Measurements from ENCODE around the gene CYP2W1.
A peak's percentile ranks its signal among the peaks of the same experiment; 100 is the strongest.
"Not testable (repeated sequence)": the region's sequence is repeated elsewhere in the genome, so short reads cannot be mapped to it uniquely, and the experiment has no call there.

Gene CYP2W1

DNA sequence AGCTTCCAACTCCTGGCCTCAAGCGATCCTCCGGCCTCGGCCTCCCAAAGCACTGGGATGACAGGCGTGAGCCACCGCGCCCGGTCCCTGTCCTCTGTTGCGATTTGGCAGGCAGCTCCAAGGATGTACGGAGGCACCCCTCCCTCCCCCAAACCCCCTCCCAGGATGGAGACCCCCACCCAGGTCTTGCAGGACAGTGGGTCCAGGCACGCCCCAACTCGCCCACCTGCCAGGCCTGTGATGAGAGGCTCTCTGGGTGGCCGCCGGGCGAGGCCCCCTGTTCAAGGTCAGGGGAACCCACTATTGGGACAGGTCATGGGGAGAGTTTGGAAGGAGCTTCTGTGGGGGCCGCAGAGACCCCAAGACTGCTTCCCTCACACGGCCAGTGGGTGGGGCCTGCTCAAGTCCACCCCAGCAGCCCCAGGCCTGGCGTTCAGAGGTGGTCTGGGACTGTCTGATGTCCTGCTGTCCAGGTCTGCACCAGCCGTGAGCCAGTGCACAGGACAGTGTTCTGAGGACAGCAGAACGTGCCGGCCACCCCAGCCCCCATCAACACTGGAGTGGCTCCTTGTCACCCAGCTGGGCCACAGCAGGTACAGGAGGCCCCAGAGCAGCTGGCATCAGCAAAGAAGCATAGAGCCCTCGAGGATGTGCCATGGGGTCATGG is 31.0 kb upstream of the CYP2W1 start:
- DNase-seq = no peak

DNA sequence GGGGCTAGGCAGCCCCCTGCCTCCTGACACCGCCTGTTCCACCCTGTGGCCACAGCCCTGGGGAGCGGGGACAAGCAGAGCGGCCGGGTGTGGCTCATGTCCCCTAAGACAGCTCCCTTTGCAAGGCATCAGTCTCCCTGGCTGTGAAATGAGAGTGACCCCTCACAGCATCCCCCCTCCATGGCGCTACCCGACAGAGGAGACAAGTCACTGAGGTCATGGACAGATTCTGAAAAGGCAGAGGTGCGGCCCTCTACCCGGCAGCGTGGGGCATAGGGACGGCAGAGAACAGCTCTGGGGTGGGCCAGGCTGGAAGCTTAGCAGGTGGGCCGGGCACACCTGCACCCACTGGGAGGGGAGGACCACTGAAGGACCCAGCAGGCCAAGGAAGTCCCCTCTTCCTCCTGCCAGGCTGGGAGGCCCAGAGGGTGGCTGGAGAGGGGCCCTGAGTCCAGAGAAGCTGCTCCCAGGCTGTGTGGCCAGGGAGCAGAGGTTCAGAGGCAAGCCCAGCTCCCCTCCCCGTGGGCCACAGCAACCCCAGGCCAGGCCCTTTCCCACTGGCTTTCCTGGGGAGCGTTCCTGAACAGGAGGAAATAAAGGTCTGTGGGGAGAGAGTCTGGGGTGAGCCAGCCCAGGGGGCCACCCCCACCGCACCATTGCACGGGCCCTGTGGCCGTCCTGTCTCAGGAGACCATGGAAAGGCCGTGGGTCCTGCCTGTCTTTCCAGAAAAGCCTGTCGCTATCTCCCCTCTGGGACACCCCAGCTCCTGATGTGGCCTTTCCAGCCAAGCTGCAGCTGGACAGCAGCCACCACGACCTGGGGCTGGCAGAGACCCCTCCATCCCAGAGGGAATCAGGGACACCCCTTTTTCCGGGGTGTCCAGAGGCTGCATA is 30.2 kb upstream of the CYP2W1 start:
- no peak for DNase-seq

DNA sequence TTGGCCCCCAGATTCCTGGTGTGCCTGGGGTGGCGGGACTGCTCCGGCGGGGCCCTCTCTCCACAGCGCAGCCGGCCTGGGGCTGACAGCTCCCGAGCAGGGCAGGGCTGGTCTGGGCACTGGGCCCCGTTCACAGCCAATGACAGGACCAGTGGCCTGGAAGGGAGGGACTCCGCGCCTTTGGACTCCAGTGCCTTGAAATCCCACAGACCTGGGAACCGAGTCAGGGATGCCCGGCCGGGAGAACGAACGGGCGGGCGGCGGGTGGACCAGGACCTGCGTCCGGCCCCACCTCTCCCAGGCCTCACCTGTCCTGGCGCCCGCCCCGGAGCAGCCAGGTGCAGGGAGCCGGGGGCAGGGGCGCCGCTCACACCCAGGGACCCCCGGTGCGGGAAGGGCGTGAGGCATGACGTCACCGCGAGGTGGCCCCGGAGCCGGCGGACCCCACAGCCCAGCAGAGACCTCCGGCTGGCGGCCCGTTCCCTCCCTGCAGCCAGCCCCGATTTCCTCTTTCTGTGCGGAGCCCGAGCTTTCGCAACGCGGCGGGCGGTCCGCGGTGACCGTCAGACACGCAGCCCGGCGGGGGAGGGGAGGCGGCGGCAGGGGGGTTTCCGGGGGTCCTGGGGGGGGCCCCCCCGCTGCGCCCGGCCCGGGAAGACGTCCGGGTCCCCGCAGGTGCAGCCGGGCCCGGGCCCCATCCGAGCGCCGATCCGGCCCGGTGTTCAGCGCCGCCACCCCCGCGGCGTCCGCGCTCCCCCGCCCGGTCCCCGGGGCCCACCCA is 29.2 kb upstream of the CYP2W1 start:
- peak; percentile 78 to 92 (median 86) for DNase-seq

DNA sequence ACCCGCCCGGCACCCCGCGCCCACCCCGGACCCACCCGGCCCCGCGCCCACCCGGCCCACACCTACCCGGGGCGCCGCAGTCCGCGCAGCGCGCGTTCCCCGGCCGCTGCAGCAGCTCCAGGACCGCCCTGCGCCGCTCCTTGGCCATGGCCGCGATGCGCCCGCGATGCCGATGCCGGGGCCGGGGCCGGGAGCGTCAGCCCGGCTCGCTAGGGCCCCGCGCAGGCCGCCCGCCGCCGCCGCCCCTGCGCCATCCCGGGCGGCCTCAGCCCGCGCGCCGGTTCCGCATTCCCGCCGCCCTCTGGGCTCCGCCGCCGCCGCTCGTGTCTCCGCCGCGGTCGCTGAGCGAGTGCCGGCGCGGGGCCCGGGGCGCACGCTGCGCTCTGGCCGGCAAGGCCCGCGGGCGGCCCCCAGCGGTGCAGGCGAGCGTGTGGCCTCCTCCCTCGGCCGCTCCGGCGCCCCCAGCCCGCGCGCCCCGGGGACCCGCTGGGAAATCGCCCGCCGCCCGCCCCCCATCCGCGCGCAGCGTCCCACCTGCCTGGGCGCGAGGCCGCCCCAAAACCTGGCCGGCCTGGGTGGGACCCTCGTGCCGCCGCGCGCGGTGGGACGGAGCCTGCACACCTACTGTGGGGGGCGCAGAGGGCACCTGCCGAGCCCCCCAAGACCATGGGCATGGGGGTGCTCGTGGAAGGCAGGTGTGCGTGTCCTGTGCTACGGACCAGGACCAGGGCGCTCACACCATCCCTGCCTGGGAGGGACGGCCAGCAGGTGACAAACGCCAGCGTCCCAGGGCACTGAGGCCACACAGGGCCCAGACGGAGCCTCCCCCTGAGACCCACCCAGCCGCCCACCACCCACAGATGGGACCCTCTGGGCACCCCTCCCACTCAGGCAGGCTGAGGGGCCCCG is 28.4 kb upstream of the CYP2W1 start, which contains the start of gene ADAP1:
Gene ADAP1 (minus strand): TSS at position 351 of the 909 bp plus-strand sequence. CDS start 203 bp downstream, at position 148.
- peak; percentile 79 to 95 (median 90) for DNase-seq

DNA sequence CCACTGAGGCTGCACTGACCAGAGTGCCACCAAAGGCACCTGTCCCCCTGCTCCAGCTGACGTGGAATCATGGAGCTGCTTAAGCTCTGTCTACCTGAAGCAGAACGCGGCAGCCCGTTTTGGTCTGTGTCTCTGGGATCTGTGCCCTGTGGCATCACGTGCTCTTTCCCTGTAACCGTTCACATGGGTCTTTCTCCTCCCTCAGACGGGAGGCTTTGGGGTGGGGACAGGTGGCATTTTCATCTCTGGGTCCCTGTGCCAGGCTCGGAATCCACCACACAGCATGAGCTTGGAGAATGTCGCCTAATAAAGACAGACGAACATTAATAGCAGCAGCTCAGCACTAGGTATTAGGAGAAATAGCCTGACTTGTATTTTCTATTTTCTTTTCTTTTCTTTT is 26.9 kb upstream of the CYP2W1 start:
- DNase-seq = no peak

DNA sequence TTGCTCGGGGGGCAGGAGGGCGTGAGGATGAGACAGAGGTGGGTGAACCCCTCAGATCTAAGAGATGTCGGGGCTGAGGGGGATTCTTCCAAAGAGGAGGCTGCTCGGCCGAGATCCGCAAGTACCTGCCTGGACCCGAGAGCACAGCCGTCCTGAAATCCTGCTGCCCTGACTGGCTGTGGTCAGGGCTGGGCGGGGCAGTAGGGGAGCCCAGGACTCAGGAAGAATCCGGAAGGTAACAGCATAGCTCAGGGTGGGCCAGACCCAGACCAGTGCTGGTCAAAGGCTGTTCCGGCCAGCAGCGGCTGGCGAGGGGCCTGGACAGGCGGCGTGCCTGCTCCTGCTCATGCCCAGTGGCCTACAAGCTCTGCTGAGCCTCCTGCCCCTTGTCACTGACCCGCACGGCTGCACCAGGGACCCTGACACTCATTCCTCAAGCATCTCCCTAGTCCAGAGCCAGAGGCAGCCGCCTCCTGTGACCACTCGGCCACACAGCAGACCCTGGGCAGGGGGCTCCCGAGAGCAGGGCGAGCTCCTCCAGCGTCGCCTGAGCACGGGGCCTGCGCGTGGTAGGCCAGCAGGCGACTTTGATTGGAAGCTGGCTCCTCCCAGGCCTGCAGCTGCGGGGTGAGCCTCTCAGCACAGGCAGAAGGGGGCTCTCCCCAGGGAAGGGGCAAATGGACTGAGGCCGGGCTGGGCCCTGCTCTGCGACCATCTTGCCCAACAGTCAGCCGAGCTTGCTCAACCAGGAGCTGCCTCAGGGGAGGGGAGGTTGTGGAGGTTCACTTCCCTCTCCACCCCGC is 25.4 kb upstream of the CYP2W1 start:
- DNase-seq = peak; percentile 82 to 91 (median 89)

DNA sequence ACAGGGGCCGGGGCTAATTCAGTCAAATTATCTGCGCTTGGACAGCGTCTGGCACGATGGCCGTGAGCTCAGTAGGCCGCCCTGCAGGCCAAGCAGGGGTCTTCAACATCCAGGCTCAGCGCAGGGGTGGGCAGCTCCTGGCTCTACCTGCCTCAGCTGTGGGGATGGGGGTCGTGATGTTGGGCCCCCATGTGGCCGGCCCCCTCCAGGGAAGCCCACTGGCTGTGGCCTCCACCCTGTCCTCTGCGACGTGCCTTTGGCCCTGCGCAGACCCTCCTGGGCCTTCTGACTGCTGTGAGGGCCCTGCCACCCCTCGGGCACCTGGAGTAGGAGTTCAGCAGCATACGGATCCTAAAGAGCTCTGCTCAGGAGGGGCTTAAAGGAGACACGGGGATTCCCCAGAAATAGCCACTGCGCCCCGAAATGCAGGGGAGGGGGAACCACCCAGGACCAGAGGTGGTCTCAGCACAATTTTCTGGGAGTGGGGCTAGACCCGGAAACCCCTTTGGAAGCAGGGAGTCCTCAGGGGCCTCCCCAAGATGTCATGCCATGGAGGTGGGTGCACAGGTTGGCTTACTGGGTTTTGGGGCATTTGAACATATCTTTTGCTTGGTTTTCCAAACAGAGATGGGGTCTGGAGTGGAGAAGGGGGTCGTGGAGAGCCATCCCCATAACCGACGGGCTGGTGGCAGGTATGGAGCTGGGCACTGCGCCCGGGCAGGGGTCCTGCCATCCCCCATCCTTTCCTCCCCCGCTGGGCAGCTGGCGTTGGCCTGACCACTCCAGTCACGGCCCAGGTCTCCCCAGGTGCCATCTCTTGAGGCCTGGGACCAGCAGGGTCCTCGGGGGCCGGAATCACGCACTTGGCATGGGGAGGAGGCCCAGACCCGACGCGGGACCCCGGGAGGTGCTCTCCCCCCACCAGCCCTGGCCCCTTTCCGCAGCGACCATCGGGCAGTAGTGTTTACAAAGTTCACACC is 24.5 kb upstream of the CYP2W1 start:
- DNase-seq = no peak

DNA sequence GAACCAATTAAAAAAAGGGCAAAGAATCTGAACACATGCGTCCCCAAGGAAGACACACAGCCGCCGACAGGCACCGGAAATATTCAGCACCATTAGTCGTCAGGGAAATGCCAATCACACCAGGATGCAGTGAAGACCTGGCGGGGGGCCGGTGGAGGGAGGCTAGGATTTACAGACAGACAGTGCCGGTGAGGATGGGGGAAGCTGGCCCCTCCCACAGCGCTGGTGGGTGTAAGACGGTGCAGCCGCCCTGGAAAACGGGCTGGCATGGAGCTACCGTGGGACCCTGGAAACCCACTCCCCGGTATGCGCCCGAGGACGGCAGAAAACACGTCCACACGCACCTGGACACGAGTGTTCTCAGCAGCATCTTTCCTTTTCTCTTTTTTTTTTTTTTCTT is 23.7 kb upstream of the CYP2W1 start:
- no peak for DNase-seq

DNA sequence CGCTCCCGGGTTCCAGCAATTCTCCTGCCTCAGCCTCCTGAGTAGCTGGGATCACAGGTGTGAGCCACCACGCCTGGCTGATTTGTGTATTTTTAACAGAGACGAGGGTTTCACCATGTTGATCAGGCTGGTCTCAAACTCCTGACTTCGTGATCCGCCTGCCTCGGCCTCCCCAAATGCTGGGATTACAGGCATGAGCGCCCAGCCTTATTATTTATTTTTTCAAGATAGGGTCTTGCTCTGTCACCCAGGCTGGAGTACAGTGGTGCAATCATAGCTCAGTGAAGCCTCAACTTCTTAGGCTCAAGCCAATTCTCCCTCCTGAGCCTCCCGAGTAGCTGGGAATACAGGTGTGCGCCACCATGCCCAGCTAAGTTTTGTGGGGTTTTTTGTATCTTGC is 23.2 kb upstream of the CYP2W1 start:
- DNase-seq = not testable (repeated sequence)

GRCh38 chr7:960269-960871 is 22.6 kb upstream of the CYP2W1 start:
- no peak for DNase-seq

DNA sequence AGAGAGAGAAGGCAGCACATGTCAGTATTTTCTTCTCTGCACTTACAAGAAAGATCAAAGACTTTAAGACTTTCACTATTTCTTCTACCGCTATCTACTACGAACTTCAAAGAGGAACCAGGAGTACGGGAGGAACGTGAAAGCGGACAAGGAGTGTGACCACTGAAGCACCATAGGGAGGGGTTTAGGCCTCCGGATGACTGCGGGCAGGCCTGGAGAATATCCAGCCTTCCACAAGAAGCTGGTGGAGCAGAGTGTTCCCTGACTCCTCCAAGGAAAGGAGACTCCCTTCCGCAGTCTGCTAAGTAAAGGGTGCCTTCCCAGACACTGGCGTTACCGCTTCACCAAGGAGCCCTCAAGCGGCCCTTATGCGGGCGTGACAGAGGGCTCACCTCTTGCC is 22.0 kb upstream of the CYP2W1 start:
- peak in 1 of 4 experiments; percentile 33 for DNase-seq

- DNase-seq = no peak
Measured at GRCh38 chr7:961546-962400, 21.2 kb upstream of the CYP2W1 start.

DNA sequence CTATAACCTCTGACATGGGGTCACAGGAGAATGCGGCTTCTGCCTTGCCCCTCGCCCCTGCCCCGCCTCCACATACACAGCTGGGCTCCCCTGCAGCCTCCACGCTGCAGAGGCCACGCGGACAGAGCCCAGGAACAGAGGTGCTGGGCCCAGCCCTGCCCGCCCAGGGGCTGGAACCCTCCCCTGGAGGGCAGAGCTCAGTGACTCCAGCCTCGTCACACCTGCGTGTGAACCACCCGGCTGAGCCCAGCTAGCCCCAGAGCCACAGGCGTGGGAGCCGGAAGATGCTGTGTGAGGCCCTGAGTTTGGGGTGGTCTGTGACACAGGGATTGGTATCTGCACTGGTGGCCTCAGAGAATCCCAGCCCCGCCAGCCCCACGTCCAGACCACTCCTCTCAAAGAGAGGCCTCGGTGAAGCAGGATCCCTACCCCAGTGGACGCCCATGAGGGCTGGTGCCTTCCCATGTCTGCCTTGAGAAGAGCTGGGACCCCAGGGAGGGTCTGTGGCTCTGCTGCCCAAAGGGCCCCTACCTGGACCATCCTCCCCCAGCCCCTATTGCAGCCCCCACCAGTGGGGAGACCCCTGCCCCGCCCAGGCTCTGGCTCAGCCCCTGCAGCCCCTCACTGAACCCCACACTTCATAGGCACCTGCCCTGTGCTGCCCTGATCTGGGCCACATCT is 20.4 kb upstream of the CYP2W1 start:
- no peak for DNase-seq

DNA sequence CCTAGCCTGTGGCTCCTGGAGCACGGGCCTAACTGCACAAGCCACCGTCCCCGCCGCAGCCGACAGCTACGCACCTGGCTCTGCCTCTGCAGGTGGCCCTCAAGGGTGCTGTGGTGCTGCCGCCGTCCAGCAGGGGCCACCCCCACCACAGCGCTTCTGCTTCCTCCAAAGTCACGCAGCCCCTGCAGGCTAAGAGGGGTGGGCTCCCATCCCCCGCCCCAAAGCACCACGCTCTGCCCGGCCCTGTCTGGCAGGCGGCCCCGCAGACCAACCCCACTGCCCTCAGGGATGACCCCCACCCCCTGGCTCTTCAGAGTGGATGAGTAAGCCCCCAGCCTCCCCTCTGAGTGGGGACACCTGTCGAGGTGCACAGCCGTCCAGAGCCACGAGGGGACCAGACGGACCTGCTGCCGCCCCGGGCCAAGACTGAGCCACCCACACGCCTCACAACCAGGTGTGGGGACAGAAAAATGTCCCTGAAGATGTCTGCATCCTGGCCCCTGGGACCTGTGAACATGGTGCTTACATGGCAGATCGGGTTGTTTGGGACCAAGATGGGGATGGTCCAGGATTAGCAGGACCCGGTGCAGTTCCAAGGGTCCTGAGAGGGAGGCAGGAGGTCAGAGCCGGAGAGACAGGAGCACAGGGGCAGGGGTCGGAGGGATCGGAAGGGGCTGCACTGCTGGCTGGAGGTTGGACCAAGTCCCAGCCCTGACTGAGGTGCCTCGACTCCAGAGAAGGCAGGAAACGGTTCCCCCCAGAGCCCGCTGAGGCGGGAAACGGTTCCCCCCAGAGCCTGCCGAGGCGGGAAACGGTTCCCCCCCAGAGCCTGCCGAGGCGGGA is 19.5 kb upstream of the CYP2W1 start:
- DNase-seq = no peak

DNA sequence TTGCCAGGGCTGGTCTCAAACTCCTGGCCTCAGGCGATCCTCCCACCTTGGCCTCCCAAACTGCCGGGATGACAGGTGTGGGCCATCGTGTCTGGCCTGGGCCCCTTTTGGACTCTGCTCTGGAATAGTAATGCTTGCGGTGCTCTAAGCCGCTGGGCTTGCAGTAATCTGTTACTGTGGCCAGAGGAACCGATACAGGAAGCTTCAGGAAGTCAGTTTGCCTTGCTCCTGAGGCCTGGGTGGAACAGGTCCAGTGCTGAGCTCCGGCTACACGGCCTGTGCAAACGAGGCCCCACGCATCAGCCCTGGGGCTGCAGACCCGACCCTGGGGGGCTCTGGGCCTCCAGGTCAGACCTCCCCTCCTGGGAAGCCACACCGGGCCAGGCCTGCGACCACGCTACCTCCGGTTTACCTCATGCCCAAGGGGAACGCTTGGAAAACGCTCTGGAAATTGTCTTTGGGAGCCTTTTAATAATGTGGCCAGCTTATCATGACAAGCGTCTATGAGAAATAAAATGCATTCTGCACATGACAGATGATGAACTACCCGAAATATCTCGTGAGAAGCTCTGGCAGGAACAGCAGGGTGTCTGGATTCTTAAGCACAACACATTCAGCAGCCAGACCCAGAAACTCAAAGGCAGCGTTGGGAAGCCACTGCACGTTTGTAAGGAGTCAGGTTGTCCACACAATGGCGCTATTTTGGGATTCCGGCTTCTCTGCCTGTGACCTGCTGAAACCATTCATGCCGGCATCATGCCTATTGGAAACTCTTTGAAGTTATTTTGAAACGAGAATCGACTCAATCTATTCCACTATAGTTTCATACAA is 18.4 kb upstream of the CYP2W1 start:
- DNase-seq = peak; percentile 58 to 74 (median 72)

Data from suppressor macrophage (primary cell).